HG03280 (cell line): ENCODE results near the gene CARS1.

Experiments
- ATAC-seq: cut with Tn5 transposase; IDR thresholded peaks from one replicate; pipeline ENCODE4 v1.9.1; 2021; ENCODE audit warnings: mild to moderate bottlenecking, moderate library complexity; ENCODE audit not compliant: unreplicated experiment

The CARS1 gene

DNA sequence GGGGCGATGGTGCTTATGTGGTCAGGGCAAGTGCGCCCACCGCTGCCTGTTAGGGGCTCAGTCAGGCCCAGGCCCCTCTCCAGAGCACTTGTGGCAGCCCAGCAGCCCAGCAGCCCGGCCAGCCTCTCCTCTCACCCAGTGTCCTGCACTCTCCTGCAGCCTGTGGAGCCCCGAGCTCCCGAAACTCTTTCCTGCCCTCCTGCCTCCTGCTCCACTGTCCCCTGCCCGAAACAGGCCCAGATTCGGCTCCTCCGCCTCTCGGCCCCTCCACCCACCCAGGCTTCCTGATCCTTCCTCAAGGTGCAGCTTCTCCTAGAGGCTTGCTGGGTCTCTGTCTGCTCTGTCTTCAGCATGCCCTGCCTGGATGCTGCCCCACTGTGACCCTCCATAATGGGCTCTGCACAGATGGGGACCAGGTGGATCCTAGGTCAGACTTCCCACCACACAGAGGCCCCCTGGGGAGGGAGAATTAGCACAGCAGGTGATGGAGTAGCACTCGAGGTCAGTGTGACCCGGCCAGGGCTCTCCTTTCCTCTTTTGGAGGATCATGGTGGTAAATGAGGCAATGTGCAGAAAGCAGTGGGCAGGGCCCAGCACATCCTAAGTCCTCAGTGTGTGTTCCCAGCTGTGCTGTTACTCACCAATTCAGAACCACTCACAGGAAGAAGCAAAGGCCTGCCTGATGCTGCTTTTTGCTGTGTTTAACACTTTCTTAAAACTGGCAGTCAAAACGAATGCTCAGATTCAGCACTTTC, 46.5 kb downstream of the CARS1 start:
- no peak for ATAC-seq

DNA sequence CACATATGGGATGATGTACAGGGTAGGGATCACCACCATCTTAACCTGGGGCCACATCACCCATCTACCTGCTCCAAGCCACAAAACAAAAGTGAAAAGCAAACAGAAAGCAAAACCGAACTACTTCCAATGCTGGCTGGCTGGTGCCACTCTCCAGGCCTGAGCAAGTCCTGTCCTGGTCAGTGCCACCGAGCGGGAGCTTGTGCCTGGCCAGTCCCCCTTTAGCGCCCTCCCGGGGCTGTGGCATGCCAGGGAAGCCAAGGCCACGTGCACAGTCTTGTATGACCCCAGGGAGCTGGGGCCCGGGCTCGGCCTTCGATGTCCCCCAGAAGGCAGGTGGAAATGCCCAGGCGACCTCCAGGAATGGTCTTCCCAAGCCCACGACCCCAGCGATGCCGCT, 47.2 kb downstream of the CARS1 start:
- ATAC-seq, result no peak

DNA sequence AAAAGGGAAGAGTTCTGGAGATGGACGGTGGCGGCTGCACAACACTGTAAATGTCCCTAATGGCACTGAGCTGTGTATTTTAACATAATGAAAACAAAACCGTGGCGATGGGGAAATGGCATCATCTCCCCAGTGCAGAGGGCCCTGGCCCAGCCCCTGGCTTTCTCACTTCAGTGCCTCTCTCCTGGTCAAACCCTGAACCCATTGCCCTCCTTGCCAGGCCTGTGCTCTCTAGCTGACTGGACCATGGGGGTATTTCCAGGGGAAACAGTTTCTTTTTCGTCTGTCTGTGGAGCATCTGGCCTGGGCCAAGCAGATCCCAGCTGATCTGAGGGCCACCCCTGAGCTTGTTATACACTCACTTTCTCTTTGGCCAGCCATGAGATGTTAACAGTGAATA, 47.7 kb downstream of the CARS1 start:
- no peak for ATAC-seq

DNA sequence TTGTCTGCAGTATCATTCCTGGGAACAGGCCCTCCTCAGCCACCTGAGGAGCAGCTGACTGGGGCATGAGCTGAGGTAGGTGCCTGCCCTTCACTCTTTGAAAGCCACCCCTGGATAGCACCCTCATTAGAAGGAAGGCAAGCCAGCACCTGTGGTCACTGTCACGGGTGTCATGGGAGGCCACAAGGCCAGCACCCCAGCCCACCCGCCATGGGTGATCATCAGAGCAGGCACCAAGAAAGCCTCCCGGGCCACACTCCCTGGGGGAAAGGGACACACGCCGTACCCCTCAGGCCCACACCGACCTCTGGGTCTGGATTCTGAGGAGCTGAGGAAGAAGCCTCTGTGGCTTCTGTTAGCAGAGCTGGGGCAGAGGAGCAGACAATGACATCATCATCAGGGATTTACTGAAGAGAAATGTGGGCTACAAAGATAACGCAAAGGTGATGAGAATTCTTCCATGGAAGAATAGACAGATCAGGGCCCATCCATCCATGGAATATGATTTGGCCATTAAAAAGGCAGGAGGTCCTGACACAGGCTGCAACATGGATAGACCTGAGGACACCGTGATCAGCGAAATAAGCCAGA, 48.4 kb downstream of the CARS1 start:
- ATAC-seq, result no peak

DNA sequence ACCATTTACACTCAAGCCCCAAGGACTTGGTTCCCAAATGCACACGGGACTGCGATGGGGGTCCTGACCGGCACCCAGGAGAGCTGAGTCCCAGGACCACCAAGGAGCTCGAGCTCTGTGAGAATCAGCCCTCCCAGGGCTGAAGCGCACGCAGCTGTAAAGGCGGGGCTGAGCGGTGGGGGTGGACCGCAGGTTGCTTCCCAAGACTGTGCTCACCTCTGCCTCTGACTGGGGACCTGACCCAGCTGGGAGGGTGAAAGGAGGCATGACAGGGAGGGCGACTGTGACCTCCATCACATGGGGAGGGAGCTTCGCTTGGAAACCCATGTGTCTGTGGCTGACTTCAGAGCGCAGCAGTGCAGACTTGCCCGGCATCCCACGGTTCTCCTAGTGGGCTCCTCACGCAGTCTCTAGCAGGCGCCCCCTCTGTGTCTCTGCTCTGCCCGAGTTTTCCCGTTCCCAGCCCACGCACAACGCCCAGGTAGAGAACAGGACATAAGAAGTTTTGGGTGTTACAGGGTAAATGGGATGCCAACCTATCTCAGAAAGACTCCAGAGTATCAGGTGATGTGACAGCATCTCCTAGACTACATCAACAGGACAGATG, 49.7 kb downstream of the CARS1 start:
- no peak for ATAC-seq

DNA sequence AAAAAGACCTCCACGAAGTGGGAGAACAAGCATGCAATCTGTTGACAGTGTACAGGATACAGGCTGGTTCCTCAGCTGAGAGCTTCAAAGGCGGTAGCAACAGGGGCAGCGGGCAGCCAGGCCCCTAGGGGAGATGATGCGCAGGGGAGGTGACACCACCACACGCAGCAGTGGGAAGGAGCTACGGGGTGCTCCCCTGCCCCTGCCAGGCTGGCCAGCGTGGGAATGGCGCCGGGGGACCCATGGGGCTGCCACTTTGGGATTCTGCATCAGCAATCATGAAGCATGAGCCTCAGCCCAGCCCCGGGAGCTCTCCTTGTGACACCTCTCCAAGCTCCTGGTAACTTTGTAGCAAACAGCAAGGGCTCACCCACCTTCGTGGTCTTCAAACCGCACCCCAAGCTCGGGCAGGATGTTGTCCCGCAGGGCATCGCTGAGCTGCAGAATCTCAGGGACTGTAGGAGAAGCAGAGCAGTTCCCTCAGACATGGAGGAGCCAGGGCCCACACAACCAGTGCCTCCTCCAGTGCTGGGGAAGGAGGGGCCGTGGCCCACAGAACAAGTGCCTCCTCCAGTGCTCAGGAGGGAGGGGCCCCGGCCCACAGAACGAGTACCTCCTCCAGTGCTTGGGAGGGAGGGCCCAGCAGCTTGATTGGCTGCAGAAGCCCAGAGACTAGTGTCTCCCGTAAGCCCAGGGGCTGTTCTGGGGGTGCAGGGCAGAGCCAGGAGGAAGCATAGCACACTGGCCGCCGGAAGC, 50.5 kb downstream of the CARS1 start:
- no peak for ATAC-seq

DNA sequence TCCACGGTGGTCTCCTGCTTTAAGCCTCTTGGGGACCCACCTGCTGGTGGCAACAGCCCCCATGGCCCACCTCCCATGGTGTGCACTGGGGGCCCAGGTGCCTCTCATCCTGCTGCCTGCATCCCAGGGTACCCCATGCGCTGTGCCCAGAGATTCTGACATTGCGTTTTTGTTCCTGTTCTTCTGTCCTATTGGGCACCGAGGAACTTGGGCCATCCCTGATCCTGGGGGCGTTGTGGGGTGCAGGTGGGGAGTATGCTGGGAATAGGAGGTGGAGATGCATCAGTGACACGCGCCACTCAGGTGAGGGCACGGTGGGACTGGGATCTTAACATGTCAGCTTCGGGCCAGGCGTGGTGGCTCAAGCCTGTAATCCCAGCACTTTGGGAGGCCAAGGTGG, 52.7 kb downstream of the CARS1 start:
- ATAC-seq, result no peak

DNA sequence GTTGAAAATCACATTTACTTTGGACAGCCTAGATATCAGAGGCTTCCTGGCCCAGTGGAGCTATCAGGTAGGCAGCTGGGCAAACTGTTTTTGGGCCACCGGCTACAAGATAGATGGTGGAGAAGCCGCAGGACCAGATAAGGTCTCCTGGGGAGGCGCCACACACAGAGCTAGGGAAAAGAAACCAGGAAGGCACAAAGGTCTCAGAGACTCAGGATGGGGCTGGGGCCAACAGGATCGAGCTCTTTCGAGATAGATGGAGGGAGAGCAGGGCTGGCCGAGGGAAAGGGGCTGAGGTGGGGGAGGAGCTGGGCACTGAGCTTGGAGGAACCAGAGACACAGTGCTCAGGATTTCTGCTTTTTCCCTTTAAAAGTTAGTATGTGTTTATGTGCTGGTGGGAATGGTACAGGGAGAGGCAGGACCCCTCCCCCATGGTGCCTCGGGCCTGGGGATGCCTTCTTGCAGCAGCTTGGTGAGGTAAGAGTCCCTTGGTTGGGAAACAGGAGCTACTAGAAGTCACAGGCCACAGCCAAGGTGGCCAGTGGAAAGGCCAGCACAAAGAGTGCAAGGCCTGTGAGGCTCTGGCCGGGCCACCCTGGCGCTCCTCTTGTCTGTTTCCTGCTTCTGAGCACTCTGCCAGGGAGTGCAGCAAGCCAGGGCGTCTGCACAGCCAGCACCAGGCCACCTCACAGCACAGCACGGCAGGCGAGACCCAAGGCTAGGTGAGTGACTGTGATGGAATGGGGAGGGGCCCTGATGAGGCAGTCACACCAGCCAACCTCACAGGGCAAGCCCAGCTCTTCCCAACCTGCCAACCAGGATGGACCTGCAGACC, 53.6 kb downstream of the CARS1 start:
- ATAC-seq, result no peak

DNA sequence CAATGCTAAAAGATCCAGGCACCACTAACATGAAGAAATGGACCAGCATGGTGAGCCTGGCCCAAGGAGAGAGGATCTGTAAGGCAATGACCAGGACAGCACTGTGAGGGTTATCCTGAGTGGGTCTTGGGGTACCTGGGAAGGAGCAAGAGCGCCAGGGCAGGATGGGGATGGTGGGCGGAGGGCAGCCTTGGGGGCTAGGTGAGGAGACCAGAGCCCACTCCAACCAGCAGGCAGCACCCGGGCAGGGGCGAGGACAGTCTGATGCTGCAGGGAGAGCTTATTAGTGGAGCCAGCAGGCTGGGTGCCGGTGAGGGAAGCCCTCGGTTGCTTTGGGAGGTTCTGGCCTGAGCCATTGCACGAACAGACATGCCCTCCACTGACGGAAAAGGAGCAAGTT, 54.4 kb downstream of the CARS1 start:
- no peak for ATAC-seq

DNA sequence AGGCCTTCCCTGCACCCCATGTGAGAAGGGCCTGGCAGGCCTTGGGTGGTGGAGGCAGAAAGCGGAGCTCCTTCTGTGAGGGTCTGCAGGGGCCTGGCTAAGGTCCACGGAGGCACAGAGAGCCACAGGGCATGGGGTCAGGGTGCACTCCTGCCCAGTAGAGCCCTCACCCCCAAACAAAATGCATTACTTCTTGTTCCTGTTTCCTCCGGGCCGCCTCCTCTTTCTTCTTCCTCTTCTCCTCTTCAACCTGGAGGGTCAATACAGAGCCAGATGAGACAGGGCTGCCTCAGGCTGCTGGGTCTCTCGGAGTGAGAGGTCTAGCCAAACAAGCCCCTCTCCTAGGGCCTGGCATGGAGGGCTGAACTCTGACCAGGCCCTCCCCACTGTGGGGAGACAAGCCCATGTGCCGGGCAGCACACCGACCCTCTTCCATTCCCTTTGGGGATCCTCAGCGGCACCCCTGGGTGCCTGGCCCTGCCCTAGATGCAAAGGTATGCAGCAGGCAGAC, 54.8 kb downstream of the CARS1 start:
- no peak for ATAC-seq

DNA sequence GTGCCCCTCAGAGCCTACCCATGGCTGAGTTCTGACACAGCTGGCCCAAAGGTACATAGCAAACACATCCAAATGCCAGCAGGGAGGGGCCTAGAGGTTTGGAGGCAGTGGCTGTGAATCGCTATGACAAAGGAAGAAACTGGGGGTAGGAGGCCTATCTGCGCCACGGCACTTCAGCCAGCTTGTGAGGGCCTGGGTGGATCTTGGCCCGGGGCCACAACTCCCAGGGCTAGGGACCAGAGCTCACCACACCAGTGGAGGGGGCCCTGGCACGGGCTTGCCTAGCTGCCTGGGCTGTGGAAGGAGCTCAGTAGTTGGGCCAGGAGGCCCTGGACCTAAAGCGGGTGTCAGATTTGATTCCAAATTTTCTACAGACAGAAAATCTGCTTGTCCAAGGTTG, 55.7 kb downstream of the CARS1 start:
- ATAC-seq, result no peak

DNA sequence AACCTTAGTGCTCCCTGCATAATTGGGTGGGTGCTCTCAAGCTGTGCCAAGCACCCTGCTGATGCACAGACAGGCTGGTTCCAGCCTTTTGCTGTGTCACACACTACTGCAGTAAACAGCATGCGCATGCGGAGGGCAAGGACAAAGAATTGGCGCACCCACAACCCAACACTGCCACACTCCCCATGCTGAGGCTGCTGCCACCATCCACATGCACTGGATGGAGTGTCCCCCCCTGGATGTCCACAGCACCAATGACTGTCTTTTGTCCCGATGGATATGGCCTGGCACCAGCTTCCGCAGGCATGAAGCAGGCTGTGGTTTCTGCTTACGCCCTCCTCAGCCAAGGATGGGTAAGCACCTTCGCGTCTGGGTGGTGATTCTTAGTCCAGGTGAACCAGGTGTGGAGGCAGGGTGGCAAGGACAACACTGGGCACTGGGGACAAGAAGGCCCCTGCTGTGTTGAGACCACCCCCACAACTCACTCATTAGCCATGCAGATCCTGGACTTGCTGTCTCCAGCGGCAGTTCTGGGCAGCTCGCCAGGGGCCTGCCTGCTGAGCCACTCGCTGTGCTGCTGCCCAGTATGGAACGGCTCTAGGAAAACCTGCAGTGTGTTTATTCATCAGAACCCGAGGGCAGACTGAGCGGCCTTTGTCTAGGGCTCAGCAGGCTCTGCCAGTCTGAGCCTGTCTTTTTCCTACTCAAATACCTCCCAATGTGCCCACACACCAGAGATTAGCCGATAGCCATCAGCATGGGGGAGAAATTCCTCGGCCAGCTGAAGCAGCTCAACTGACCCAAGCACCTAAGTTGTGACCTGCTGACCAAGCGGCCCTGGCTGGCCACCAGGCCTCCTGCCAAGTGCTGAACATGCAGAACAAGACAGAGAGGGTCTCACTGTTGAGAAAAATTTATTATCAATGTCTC, 56.9 kb downstream of the CARS1 start:
- ATAC-seq, result no peak

DNA sequence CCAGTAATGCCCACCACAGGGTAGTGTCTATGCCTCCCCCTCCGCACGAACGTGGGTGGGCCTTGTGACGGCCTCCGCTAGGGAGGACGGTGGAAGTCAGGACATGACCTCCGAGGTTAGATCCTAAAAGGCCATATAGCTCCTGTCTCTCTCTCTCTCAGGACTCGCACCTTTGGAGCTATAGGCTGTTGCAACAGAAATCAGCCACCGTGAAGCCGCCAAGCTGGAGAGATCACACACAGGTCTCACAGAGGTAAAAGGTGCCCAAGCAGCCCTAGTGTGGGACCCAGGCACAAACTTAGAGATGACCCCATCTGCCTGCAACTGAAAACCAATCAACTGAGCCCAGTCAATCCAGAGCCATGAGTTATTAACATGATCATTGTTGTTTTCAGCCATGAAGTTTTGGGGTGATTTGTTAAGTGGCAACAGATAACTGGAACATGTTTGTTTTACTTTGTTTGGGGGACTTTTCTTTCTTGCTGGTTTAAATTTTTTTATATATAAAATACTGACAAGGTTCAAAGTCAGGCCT, 57.7 kb downstream of the CARS1 start:
- ATAC-seq, result no peak

DNA sequence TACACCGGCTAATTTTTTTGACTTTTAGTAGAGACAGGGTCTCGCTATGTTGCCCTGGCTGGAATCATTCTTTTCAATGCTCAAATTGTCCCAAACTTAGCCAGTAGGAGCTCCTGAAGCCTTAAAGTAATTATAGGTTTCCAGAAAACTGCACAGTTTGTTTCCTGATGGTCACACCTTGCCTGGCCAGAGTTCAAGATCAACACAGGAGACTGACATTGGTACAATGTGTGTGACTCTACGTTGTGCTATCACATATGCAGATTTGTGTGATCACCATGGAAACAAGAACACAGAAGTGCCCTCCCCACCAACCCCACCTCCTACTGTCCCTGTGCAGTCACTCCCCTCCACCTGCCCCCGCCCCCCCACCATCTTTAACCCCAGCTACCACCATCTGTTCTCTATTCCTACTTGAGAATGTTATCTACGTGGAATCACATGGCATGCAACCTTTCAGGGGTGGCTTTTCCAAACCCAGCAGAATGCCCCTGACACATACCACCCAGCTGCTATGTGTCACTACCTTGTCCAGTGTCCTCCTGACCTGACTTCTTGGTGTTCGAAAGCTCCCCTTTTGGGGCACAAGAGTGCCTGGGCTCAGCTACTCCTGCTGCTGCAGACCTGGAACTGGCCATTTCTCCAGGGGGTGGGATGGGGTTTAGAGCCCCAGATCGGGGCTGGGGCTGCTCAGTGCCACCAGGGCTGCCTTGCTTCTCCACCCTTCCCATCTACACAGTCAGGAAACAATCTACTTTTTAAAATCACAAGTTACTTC, 59.0 kb downstream of the CARS1 start:
- no peak for ATAC-seq

DNA sequence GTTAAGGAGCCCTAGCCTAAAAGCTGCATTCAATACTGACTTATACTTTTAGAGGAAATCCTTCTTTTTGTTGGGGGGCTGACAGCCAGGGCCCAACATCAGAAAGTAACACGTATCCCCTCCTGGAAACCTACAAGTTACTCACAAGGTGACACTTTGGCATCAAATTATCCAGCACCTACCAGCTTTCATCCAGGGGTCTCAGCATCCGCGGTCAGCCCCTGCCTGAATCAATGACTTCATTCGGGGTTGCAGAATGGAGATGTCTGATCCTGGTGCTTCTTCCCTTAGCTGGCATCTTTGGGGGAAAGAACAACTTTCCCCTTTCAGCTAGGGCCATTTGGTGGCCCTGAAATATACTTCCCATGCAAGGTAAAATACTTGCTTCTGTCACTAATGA, 59.8 kb downstream of the CARS1 start:
- no peak for ATAC-seq

DNA sequence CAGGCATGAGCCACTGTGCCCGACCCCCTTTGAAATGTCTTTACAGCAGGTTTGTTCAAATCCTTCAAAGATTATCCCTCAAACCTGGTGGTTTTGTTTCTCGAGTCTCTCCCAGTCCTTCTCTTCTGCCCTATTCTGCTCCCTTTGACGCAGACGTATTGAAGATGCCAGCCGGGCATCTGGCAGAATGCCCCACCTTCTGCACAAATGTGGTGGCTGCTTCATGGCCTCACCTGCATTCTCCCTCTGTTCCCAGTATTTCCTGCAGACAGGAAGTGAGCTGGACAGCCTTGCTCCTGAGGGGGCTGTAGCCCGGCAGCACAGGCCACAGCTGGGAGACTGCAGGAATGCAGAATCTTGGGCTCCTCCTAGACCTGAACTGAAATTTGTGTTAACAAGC, 60.2 kb downstream of the CARS1 start:
- ATAC-seq, result no peak

DNA sequence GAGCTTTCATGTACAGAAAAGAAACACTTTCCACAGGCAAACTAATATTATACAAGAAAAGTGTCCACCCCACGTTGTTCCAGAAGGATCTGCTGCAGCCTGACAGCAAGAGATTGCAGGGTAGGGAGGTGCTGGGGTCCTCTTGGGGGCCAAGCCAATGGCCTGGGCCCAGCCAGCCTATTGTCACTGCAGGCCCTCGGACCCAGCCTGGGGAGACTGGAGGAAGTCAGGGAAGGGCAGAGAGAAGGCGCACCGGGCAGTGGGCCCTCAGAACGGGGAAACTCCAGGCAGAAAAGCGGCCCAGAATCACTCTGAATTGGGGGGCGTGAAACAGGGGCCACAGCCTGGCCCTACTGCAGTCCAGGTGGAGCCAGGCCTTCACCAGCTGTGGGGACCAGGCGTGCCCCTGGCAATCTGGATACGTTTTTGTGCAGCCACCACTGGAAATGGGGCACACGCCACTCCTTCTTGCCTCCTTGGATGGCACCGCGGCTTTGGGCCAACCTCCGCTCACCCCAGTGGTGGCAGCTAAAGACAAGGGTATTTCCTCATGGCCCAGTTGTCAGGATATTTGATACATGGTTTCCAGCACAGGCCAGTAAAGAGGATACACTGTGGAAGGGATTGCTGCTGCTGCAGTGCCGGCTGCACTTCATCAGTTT, 61.2 kb downstream of the CARS1 start:
- ATAC-seq, result no peak

DNA sequence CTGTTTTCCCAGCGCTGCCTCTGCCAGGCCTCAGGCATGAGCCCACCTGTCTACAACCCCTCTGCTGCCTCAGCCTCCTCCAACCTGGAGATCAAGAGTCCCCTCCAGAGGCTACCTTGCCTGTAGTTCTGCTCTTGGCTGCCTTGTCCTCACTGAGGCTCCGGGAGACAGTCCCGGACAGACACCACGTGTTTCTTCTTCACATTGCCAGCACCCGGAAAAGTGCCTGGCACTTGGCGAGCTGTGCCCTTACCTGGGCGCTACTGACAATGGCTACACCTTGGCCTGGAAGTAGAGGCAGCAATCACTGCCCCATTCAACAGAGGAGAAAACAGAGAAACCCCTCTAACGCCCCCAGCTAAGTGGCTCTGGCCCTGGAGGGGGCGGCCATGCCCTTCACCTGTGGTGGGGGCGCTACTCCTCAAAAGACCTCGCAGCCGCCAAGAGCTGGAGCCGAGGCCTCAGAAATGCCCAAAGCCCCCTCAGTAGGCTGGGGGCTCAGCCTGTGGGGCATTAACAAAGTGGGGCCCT, 62.1 kb downstream of the CARS1 start:
- ATAC-seq, result no peak
